SIG-M5 treated with dmso at 0.1 percent for 504 hours (cell line): ENCODE results near the gene ITPR2.

Source experiments
- DNase-seq: peaks from one replicate; lab custom pipeline; 2025; ENCODE audit not compliant: unreplicated experiment; lab: John Stamatoyannopoulos, UW

ITPR2 gene

GRCh38 chr12:26595806-26596205, 237.2 kb downstream of the ITPR2 start:
- DNase-seq = no peak

GRCh38 chr12:26580619-26581018, 252.4 kb downstream of the ITPR2 start:
- DNase-seq = no peak

- DNase-seq = peak; percentile 33
Observed at GRCh38 chr12:26576266-26576665, 256.7 kb downstream of the ITPR2 start.

- no peak for DNase-seq
Observed at GRCh38 chr12:26573225-26573909, 259.6 kb downstream of the ITPR2 start.

- no peak for DNase-seq
Observed at GRCh38 chr12:26572137-26572536, 260.9 kb downstream of the ITPR2 start.

- DNase-seq = no peak
Observed at GRCh38 chr12:26571560-26571959, 261.4 kb downstream of the ITPR2 start.

GRCh38 chr12:26567126-26567525, 265.9 kb downstream of the ITPR2 start:
- DNase-seq = no peak

- DNase-seq = no peak
Observed at GRCh38 chr12:26566675-26567074, 266.3 kb downstream of the ITPR2 start.

- no peak for DNase-seq
Observed at GRCh38 chr12:26566186-26566585, 266.8 kb downstream of the ITPR2 start.

- no peak for DNase-seq
Observed at GRCh38 chr12:26564391-26564790, 268.6 kb downstream of the ITPR2 start.

GRCh38 chr12:26563552-26563951, 269.4 kb downstream of the ITPR2 start:
- DNase-seq = no peak

GRCh38 chr12:26557326-26557725, 275.7 kb downstream of the ITPR2 start:
- DNase-seq = no peak

- no peak for DNase-seq
Observed at GRCh38 chr12:26556916-26557315, 276.1 kb downstream of the ITPR2 start.

GRCh38 chr12:26555139-26555538, 277.9 kb downstream of the ITPR2 start:
- DNase-seq = no peak

- DNase-seq = no peak
Observed at GRCh38 chr12:26554332-26554731, 278.7 kb downstream of the ITPR2 start.

GRCh38 chr12:26551385-26551784, 281.6 kb downstream of the ITPR2 start:
- DNase-seq = no peak

- DNase-seq = no peak
Observed at GRCh38 chr12:26548227-26548626, 284.8 kb downstream of the ITPR2 start.

GRCh38 chr12:26546535-26547314, 286.3 kb downstream of the ITPR2 start:
- DNase-seq = no peak

- no peak for DNase-seq
Observed at GRCh38 chr12:26539131-26539530, 293.9 kb downstream of the ITPR2 start.

GRCh38 chr12:26537651-26538050, 295.3 kb downstream of the ITPR2 start:
- no peak for DNase-seq

GRCh38 chr12:26537126-26537525, 295.9 kb downstream of the ITPR2 start:
- no peak for DNase-seq

GRCh38 chr12:26535826-26536225, 297.2 kb downstream of the ITPR2 start:
- no peak for DNase-seq

GRCh38 chr12:26534071-26534470, 298.9 kb downstream of the ITPR2 start:
- no peak for DNase-seq
